Metanephros (tissue), 1 donor: ENCODE results near the gene TMEM144. TPM values are rescaled to one million over a fixed set of nuclear protein-coding genes. Genes with fewer than 3 reads are reported as not detected.

Experiments
- total RNA-seq: library from RNA; depleted of rRNA; stranded (reverse); fragments of >200 nt; gene quantifications from one replicate; pipeline ENCODE4 v1.2.3, GENCODE V29; 2014

TMEM144 gene
- total RNA-seq = 5.7 TPM

DNA sequence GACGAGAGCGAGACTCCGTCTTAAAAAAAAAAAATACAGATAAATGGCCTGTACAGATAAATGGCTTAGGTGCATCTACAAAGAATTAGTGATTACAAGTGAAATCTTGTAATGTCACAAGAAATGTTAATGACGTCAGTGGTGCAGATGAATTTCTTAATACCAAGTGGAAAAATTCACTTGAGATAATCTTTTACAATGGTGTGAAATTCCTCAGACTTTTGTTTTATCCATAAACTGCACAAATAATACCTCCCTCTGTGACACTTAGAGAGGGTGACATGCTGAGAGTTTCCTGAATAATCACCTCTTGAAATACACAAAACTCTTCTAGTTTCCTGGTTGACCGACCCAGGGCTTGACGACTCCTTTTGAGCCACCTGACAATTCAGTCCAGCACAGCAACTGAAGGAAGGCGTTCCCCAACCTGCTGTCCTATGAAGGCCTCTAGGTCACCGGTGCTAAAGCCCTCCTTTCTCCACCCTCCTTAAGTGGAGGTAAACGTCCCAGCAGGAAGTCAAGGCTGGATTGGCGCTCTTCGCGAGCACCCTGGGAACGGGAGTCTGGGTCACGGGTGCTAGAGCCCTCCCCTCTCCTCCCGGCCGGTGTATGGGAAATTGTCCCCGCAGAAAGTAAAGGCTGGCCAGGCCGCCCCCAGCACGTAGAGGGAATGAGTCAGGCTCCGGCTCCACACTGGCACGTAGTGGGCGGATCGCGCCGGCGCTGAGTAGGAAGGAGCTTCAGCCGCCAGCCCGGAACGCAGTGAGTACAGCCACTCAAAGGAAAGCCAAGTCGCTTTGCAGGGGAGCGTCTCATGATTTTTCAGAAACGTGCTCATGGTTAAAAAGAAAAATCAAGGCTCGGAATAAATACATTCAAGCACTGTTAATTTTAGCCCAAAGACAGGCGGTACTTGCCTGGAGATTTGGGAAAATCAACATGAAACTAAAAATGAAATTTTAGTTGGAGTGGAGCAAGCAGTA is at the start of gene TMEM144:
TMEM144 (plus strand) TSS at position 662 of the 983 bp plus-strand sequence. CDS start 2,182 bp downstream, outside the sequence.

DNA sequence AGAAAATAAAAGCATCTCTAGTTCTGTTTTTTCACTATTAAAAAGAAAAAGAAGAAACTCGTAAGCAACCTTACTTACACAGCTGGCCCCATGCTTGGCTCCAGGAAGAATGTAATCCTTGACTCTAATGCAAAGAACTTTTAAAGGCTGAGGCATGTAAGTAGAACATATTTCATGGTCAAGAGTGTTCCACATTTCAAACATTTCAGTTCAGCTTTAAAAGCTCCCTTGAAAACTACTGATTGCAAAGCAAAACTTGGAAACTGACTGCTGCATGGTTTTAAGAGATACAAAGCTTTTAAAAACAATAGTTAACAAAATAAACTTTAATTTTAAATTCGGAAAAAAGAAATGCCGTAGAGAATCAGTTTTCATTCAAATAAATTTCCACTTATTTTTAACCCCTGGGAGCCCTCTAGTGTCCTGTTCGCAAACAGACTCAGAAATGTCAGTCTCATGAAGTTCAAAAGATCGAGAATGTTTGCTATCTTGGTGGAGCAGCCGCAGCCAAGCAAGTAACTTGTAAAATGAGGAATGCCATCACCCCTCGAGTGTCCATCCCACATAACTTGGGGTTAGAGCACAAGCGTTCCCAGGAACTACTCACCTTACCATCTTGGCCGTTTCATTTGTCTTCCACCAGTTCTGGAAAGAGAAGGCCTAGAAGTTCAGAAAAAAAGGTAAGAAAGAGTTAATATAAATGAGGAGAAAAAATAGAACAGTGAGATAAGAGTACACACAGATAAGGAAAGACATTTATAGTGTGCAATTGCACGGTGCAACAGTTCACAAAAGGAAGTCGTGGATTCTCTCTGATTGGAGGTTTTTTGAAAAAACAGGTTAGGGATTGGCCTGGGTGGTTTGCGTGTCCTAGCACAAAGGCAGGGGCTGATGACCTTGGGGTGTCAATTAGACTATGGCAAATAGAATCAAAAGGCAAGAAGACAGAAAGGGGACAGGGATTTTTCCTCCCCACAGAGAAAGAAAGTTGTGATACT is 37.7 kb upstream of the TMEM144 start, which contains the start of gene GASK1B:
GASK1B (minus strand) TSS at position 765 of the 998 bp plus-strand sequence. CDS start 1,650 bp downstream, outside the sequence.

Other genes with a start within 250 kb of the TMEM144 start
- gene GASK1B, start 37.5 kb upstream of the TMEM144 start, total RNA-seq = 44.5 TPM